IMR-90 (cell line): ENCODE data around the gene CCDC9. TPM values are rescaled to one million over a fixed set of nuclear protein-coding genes. Genes with fewer than 3 reads are reported as not detected.

Experiments used
- ATAC-seq: fragments of 200-7000 bp; cut with Tn5 transposase; 2 replicates; pipeline ENCODE4 v1.9.1; 2020; ENCODE audit warnings: low read depth, mild to moderate bottlenecking, moderate library complexity
- BruUV-seq: library from RNA; stranded (reverse); fragments of 400-500 nt; replicated peaks from 2 replicates; lab custom pipeline; 2021; lab: Mats Ljungman, UMichigan
- CTCF ChIA-PET: fragments of 300-600 bp; formaldehyde crosslinking; extraction: SDS; loops from one replicate; lab custom pipeline; 2021; ENCODE audit warnings: antibody characterized with exemption; lab: Yijun Ruan, JAX
- POLR2A ChIA-PET: fragments of 300-600 bp; sonication (Branson Sonifier 250); formaldehyde crosslinking; loops from one replicate; lab custom pipeline; 2022; ENCODE audit warnings: antibody characterized with exemption; ENCODE audit not compliant: unreplicated experiment; lab: Charles Lee
- DNase-seq: peaks from one replicate; pipeline ENCODE4 v3.0.0; 2013
- H2AFZ ChIP-seq: replicated peaks from 2 replicates; pipeline ENCODE3; 2013; ENCODE audit warnings: low read length, mild to moderate bottlenecking; ENCODE audit not compliant: poor library complexity
- H2AK5ac ChIP-seq: 2 replicates; pipeline ENCODE4 v1.6.1; 2013; ENCODE audit warnings: low read depth, low read length, inconsistent platforms
- H2AK9ac ChIP-seq: replicated peaks from 2 replicates; pipeline ENCODE3; 2013; ENCODE audit warnings: mild to moderate bottlenecking, low read depth, low read length, moderate library complexity; ENCODE audit not compliant: poor library complexity
- H2BK120ac ChIP-seq: 2 replicates; pipeline ENCODE4 v1.6.1; 2013; ENCODE audit warnings: low read depth, low read length, inconsistent platforms
- H2BK15ac ChIP-seq: 3 replicates; pipeline ENCODE4 v1.6.1; 2013; ENCODE audit warnings: low read depth, low read length, inconsistent platforms
- H2BK20ac ChIP-seq: 2 replicates; pipeline ENCODE4 v1.6.1; 2013; ENCODE audit warnings: low read depth, mild to moderate bottlenecking, inconsistent platforms, low read length, moderate library complexity
- H2BK5ac ChIP-seq: 2 replicates; pipeline ENCODE4 v1.6.1; 2013; ENCODE audit warnings: mild to moderate bottlenecking, low read depth, low read length, inconsistent platforms; ENCODE audit not compliant: poor library complexity, severe bottlenecking
- H3K14ac ChIP-seq: replicated peaks from 2 replicates; pipeline ENCODE4 v1.6.1; 2013; ENCODE audit warnings: low read depth, low read length, inconsistent platforms
- H3K18ac ChIP-seq: 2 replicates; pipeline ENCODE4 v1.6.1; 2013; ENCODE audit warnings: low read depth, low read length, control low read depth
- H3K23ac ChIP-seq: 2 replicates; pipeline ENCODE4 v1.6.1; 2013; ENCODE audit warnings: low read depth, low read length, inconsistent platforms
- H3K27ac ChIP-seq: 2 replicates; pipeline ENCODE4 v1.5.1; 2013; ENCODE audit warnings: mild to moderate bottlenecking, control low read depth, low read length; ENCODE audit not compliant: insufficient read depth
- H3K27me3 ChIP-seq: 2 replicates; pipeline ENCODE4 v1.6.1; 2013; ENCODE audit warnings: low read length; ENCODE audit not compliant: control insufficient read depth, insufficient read depth
- H3K36me3 ChIP-seq: 2 replicates; pipeline ENCODE4 v1.6.1; 2013; ENCODE audit warnings: low read length, mixed read lengths; ENCODE audit not compliant: control insufficient read depth, insufficient read depth
- H3K4ac ChIP-seq: 2 replicates; pipeline ENCODE4 v1.6.1; 2013; ENCODE audit warnings: low read depth, low read length, inconsistent platforms
- H3K4me1 ChIP-seq: 2 replicates; pipeline ENCODE4 v1.6.1; 2013; ENCODE audit warnings: low read length, mixed read lengths; ENCODE audit not compliant: control insufficient read depth, insufficient read depth
- H3K4me2 ChIP-seq: 2 replicates; pipeline ENCODE4 v1.6.1; 2013; ENCODE audit warnings: low read depth, mild to moderate bottlenecking, control low read depth, low read length, moderate library complexity
- H3K4me3 ChIP-seq: 2 replicates; pipeline ENCODE4 v1.5.1; 2013; ENCODE audit warnings: low read depth, mild to moderate bottlenecking, control low read depth, low read length, moderate library complexity; ENCODE audit not compliant: insufficient read depth
- H3K56ac ChIP-seq: 2 replicates; pipeline ENCODE4 v1.6.1; 2013; ENCODE audit warnings: low read length, inconsistent platforms; ENCODE audit not compliant: insufficient read depth; ENCODE audit errors: extremely low read depth
- H3K79me1 ChIP-seq, 2 experiments: 2 replicates each; pipeline ENCODE4 v1.6.1; 2013; ENCODE audit warnings: low read length in 2 of 2, inconsistent platforms in 1 of 2, low read depth in 1 of 2
- H3K9ac ChIP-seq: 2 replicates; pipeline ENCODE4 v1.6.1; 2013; ENCODE audit warnings: low read depth, low read length, control low read depth
- H3K9me1 ChIP-seq: 2 replicates; pipeline ENCODE4 v1.6.1; 2013; ENCODE audit warnings: low read length, inconsistent platforms; ENCODE audit not compliant: insufficient read depth
- H3K9me3 ChIP-seq: 2 replicates; pipeline ENCODE4 v1.6.1; 2013; ENCODE audit warnings: low read length; ENCODE audit not compliant: control insufficient read depth, insufficient read depth
- H4K20me1 ChIP-seq: 2 replicates; pipeline ENCODE4 v1.6.1; 2013; ENCODE audit warnings: low read length, inconsistent platforms; ENCODE audit not compliant: insufficient read depth
- H4K5ac ChIP-seq: 2 replicates; pipeline ENCODE4 v1.6.1; 2013; ENCODE audit warnings: mild to moderate bottlenecking, low read depth, low read length, control low read depth
- H4K8ac ChIP-seq, 2 experiments: 2 replicates each; pipeline ENCODE4 v1.6.1; 2013; ENCODE audit warnings: low read depth in 2 of 2, low read length in 2 of 2, control low read depth in 1 of 2, inconsistent platforms in 1 of 2
- H4K91ac ChIP-seq: 2 replicates; pipeline ENCODE4 v1.6.1; 2013; ENCODE audit warnings: low read depth, low read length, inconsistent platforms; ENCODE audit not compliant: insufficient read depth
- BHLHE40 ChIP-seq: fragments of 150-350 bp; IDR thresholded peaks from 2 replicates; pipeline ENCODE4 v1.6.1; 2016; ENCODE audit warnings: mild to moderate bottlenecking, low read depth, low read length
- CEBPB ChIP-seq: IDR thresholded peaks from 2 replicates; pipeline ENCODE4 v1.6.1; 2012; ENCODE audit warnings: low read depth, low read length, improper control_type of control experiment
- CHD1 ChIP-seq: IDR thresholded peaks from 2 replicates; pipeline ENCODE4 v1.6.1; 2012; ENCODE audit warnings: low read depth, low read length, improper control_type of control experiment
- CTCF ChIP-seq: conservative IDR thresholded peaks from 2 replicates; pipeline ENCODE4 v1.5.1; 2012; ENCODE audit warnings: mild to moderate bottlenecking, low read depth, low read length, improper control_type of control experiment
- ELK1 ChIP-seq: fragments of 150-350 bp; IDR thresholded peaks from 2 replicates; pipeline ENCODE4 v1.6.1; 2016; ENCODE audit warnings: low read depth, mild to moderate bottlenecking, low read length, moderate library complexity, borderline replicate concordance
- FOS ChIP-seq: fragments of 150-350 bp; IDR thresholded peaks from 2 replicates; pipeline ENCODE4 v1.6.1; 2016; ENCODE audit warnings: low read depth, low read length
- MAFK ChIP-seq: IDR thresholded peaks from 2 replicates; pipeline ENCODE4 v1.6.1; 2012; ENCODE audit warnings: low read depth, low read length, improper control_type of control experiment
- MAZ ChIP-seq: IDR thresholded peaks from 2 replicates; pipeline ENCODE4 v1.6.1; 2012; ENCODE audit warnings: low read depth, mild to moderate bottlenecking, low read length, improper control_type of control experiment, moderate library complexity, borderline replicate concordance
- MXI1 ChIP-seq: IDR thresholded peaks from 2 replicates; pipeline ENCODE4 v1.6.1; 2012; ENCODE audit warnings: low read depth, mild to moderate bottlenecking, low read length, moderate library complexity, borderline replicate concordance
- NFE2L2 ChIP-seq: fragments of 150-350 bp; IDR thresholded peaks from 2 replicates; pipeline ENCODE4 v1.6.1; 2016; ENCODE audit warnings: low read depth, mild to moderate bottlenecking, low read length
- POLR2A ChIP-seq: IDR thresholded peaks from 2 replicates; pipeline ENCODE4 v1.6.1; 2012; ENCODE audit warnings: mild to moderate bottlenecking, low read depth, low read length
- RAD21 ChIP-seq: IDR thresholded peaks from 2 replicates; pipeline ENCODE4 v1.6.1; 2012; ENCODE audit warnings: low read length, improper control_type of control experiment
- RCOR1 ChIP-seq: IDR thresholded peaks from 2 replicates; pipeline ENCODE4 v1.6.1; 2012; ENCODE audit warnings: mild to moderate bottlenecking, low read length, improper control_type of control experiment; ENCODE audit not compliant: insufficient replicate concordance
- RFX5 ChIP-seq: IDR thresholded peaks from 2 replicates; pipeline ENCODE4 v1.8.0; 2012; ENCODE audit warnings: low read depth, mild to moderate bottlenecking, low read length, moderate library complexity
- SMC3 ChIP-seq: fragments of 150-350 bp; IDR thresholded peaks from 2 replicates; pipeline ENCODE4 v1.6.1; 2016; ENCODE audit warnings: low read depth, mild to moderate bottlenecking, antibody characterized with exemption, low read length, moderate library complexity
- USF2 ChIP-seq: fragments of 150-350 bp; IDR thresholded peaks from 2 replicates; pipeline ENCODE4 v1.6.1; 2017; ENCODE audit warnings: mild to moderate bottlenecking, antibody characterized with exemption, low read length, low read depth
- WGBS, 2 experiments: methylation state at CpG; one replicate each; pipeline versions ENCODE4 v1.1.5 to v1.1.7; 2013; ENCODE audit warnings: missing lambda C conversion rate in 2 of 2; ENCODE audit not compliant: insufficient read length in 1 of 2; ENCODE audit errors: extremely low coverage in 2 of 2; 5-methylcytosine and 5-hydroxymethylcytosine counted together
- dilution Hi-C: fragments of 300-500 bp; cut with HindIII; formaldehyde crosslinking; loops from one replicate; pipeline ENCODE4 v1.14.3; 2018; ENCODE audit warnings: low sequenced_read_pairs; ENCODE audit not compliant: unreplicated experiment
- in situ Hi-C: fragments of 300-500 bp; cut with MboI; formaldehyde crosslinking; loops from 3 replicates; pipeline ENCODE4 v1.14.3; 2019; ENCODE audit warnings: low sequenced_read_pairs, inconsistent platforms, mixed read lengths
- intact Hi-C: fragments of 100-400 bp; cut with micrococcal nuclease; formaldehyde crosslinking; loops from 2 replicates; pipeline ENCODE4 v1.10.0; 2022
- polyA plus RNA-seq, 3 experiments: library from polyadenylated mRNA; depleted of rRNA; stranded (reverse); fragments of >200 nt; gene quantifications; 2 replicates each; pipeline ENCODE4 v1.2.3, GENCODE V29; 2012; ENCODE audit warnings: low replicate concordance in 1 of 3
- total RNA-seq: library from RNA; depleted of rRNA; stranded (reverse); fragments of >200 nt; gene quantifications from 2 replicates; pipeline ENCODE4 v1.2.3, GENCODE V29; 2012

The CCDC9 gene
- total and polyA plus RNA-seq, 2 of the 4 experiments (the other 2 are of a cell fraction): 2.9 to 8.6 TPM

GRCh38 chr19:47313754-47314295 lies 57.5 kb downstream of the CCDC9 start:
- dilution Hi-C loops: no loop called here

More at GRCh38 chr19:47313754-47314295, 57.5 kb downstream of the CCDC9 start:
- Histone ChIP-seq H3K23ac (no peak overlapping the region), H3K9ac (no peak overlapping the region), H2AK9ac (no peak overlapping the region), H2BK15ac (no peak overlapping the region), H2AK5ac (peak overlapping the region; percentile 46), H3K18ac (no peak overlapping the region), H4K91ac (no peak overlapping the region; the same call in 1 of the 2 replicates), H3K4ac (peak overlapping the region; percentile 14; the same call in 1 of the 2 replicates), H3K14ac (no peak overlapping the region), H2BK120ac (no peak overlapping the region; the same call in 1 of the 2 replicates), H3K27me3 (no peaks in the 10 kb centered on the region), H3K79me1 (no peaks in the 10 kb centered on the region), H3K36me3 (no peaks in the 10 kb centered on the region), H4K8ac (no peak overlapping the region), H3K4me3 (no peak overlapping the region), H2BK5ac (no peak overlapping the region), H2AFZ (no peak overlapping the region), H3K4me2 (no peak overlapping the region), H3K9me1 (0 out of 2 replicates have a peak, but pooled peaks cover 4% of the 10 kb centered on the region), H3K4me1 (0 out of 2 replicates have a peak, but pooled peaks cover 2% of the 10 kb centered on the region), H3K9me3 (no peaks in the 10 kb centered on the region), H4K5ac (no peak overlapping the region), H4K20me1 (no peaks in the 10 kb centered on the region), H3K27ac (no peak overlapping the region), H2BK20ac (no peak overlapping the region; the same call in 1 of the 2 replicates), H3K56ac (no peak overlapping the region)
- in situ Hi-C loops (no loop called here), intact Hi-C loops (no loop called here)
- TF ChIP-seq MAFK: no peak
- no peak for TF ChIP-seq USF2
- TF ChIP-seq MAZ: no peak
- no peak for TF ChIP-seq ELK1
- no peak for TF ChIP-seq BHLHE40
- TF ChIP-seq CEBPB: no peak
- no peak for TF ChIP-seq RAD21
- no peak for TF ChIP-seq POLR2A
- no peak for TF ChIP-seq RFX5
- no peak for TF ChIP-seq RCOR1
- TF ChIP-seq CTCF: no peak
- TF ChIP-seq MXI1: no peak
- TF ChIP-seq CHD1: no peak
- TF ChIP-seq FOS: no peak
- TF ChIP-seq NFE2L2: no peak
- TF ChIP-seq SMC3: no peak
- POLR2A ChIA-PET: no interaction called here
- CTCF ChIA-PET: no interaction called here
- DNase-seq (no peak), ATAC-seq (no peak)
- WGBS, 2 experiments: 80% methylated on average over 1 of the region's 10 CpGs; no CpG with 5 or more reads in 1 of the 2 experiments
- BruUV-seq: no TSS peak
